Astrocyte of the cerebellum (primary cell): Measurements from ENCODE around the gene TENT4B.
A peak's percentile ranks its signal among the peaks of the same experiment; 100 is the strongest.

Source experiments
- DNase-seq: peaks from one replicate; pipeline ENCODE4 v3.0.0-alpha.2; 2011; ENCODE audit warnings: low read depth
- H3K4me3 ChIP-seq: 2 replicates; pipeline ENCODE4 v1.5.1; 2011; ENCODE audit warnings: mild to moderate bottlenecking, low read depth, low read length, moderate library complexity
- in situ Hi-C: cut with HindIII; loops from 2 replicates; pipeline ENCODE4 v1.10.0; 2017; ENCODE audit warnings: low sequenced_read_pairs
- TF ChIP-seq, protein P1 (sequence below): IDR thresholded peaks from 2 replicates; pipeline ENCODE4 v1.5.1; 2012; ENCODE audit warnings: low read length, low read depth, moderate library complexity, mild to moderate bottlenecking; ENCODE audit errors: missing control alignments

The TENT4B gene

DNA sequence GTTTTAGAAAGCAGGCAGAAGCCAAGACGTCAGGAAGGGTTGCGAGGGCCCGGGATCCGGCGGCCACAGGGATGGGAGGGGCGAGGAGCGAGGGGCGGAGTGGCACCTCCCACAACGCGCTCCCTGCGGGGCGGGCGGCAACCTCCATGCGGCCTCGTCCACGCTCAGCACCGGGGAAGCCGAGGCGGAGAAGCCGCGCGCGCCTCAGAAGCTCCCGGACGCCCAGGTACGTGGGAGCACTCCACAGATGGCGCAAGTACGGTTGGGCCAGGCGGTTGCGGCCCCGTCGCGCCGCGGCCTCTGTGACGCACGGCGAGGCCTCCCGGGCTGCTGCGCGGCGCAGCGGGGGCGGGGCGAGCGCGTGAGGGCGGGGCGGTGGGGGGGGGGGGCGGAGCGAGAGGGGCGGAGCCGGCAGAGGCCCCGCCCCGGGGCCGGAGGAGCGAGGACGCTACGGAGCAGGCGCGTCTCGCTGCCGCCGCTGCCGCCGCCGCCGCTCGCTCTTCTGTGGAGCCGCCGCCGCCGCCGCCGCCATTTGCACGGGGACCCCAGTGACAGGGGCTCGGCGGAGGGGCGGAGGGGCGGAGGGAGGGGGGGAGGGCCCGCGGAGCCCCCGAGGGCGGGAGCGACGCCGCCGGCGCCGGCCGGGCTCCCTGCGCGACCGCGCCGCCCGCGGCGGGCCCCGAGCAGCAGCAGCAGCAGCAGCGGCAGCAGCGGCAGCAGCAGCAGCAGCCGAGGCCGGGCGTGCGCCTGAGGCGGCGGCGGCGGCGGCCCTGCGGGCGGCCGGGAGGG lies at the start of gene TENT4B:
TSS of gene TENT4B (plus strand) at position 500 of the 789 bp plus-strand sequence. CDS start 316 bp downstream, outside the sequence.
- TF ChIP-seq, protein P1, sequence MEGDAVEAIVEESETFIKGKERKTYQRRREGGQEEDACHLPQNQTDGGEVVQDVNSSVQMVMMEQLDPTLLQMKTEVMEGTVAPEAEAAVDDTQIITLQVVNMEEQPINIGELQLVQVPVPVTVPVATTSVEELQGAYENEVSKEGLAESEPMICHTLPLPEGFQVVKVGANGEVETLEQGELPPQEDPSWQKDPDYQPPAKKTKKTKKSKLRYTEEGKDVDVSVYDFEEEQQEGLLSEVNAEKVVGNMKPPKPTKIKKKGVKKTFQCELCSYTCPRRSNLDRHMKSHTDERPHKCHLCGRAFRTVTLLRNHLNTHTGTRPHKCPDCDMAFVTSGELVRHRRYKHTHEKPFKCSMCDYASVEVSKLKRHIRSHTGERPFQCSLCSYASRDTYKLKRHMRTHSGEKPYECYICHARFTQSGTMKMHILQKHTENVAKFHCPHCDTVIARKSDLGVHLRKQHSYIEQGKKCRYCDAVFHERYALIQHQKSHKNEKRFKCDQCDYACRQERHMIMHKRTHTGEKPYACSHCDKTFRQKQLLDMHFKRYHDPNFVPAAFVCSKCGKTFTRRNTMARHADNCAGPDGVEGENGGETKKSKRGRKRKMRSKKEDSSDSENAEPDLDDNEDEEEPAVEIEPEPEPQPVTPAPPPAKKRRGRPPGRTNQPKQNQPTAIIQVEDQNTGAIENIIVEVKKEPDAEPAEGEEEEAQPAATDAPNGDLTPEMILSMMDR, result no peak
- in situ Hi-C loops, result no loop called here
- peak within 1 kb of the TSS; percentile 63 for H3K4me3 ChIP-seq
- DNase-seq, result peak; percentile 48

DNA sequence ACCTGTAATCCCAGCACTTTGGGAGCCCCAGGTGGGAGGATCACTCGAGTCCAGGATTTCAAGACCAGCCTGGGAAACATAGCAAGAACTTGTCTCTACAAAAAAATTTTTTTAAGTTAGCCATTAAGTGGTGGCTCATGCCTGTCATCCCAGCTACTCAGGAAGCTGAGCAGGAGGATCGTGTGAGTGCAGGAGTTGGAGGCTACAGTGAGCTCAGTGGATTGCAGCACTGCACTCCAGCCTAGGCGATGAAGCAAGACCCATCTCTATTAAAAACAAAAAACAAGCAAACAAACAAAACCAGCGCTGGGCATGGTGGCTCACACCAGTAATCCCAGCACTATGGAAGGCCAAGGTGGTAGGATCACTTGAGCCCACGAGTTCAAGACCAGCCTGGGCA lies 49.3 kb upstream of the TENT4B start:
- no peak overlapping the region for H3K4me3 ChIP-seq

DNA sequence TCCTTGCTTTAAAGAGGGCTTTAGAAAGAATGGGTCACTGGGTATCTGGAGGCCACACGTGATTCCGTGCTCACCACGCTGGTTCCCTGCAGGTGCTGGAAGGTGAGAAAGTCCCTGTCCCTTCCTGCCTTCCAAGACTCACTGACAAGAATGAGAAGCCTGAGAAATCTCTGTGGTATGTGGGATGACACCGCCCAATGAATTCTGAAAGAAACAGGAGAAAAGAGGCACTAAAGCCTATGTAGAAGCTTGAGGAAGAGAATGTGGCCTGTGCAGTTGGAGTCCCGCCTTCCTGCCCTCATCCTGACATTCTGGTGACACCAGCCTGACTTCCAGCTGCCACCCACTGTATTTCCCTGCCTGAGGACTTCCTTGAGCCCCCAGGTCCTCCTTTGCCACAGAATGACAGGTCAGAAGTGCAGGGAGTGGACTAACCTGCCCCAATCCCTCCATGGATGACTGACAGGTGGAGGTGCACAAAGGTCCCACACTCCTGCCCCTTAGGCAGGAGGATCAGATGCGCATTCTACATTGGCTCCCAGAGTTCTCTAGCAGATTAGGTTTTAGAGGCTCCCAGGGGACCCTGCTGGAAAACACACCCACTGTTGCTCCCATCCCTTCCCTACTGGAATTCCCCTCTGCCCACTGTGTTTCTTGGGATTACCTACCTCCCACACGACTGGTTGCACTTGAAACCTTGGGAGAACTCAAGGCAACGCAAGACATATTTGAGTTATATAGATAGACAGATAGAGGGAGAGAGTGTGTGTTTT lies 38.6 kb upstream of the TENT4B start:
- H3K4me3 ChIP-seq, result no peak overlapping the region
- TF ChIP-seq, protein P1, result no peak
- in situ Hi-C loops, result no loop called here
- no peak for DNase-seq

More for the DNA sequence above, 49.3 kb upstream of the TENT4B start:
- TF ChIP-seq, protein P1, result no peak
- DNase-seq, result no peak
- in situ Hi-C loops, result loop anchor here (10.0 kb wide), 2 partner anchors 69 to 81 kb away; no protein-coding TSS in a partner anchor

DNA sequence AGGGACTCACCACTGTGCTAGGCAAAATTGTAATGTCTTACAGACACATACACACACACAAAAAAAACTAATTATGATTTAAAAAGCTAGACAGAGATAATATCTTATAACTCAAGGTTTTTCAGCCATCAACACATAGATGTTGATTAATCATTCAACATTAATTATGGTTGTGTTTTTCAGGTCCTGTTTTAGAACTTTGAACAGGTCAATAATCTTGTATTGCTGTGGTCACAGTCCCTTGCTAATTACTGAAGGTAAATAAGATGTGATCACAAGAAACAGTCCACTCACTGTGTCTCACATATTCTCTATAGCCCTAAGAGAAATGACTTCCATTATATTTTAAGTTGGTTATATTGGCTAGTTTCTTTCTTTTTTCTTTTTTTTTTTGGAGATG lies 32.4 kb upstream of the TENT4B start:
- TF ChIP-seq, protein P1, result no peak
- in situ Hi-C loops, result no loop called here
- DNase-seq, result no peak
- H3K4me3 ChIP-seq, result no peak overlapping the region

DNA sequence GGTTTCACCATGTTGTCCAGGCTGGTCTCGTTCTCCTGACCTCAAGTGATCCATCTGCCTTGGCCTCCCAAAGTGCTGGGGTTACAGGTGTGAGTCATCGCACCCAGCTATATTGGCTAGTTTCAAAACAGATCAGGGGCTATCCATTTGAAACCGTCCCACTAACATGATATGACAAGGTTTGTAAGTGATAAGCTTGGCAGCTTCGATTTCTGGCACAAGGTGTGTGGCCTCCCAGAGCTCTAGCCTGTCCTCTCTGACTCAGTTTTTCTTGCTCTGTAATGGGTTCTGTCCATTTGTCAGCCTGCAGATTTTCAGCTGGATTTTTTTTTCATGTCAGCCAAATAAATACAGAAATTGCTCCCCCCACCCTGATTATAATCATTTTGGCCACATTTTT lies 31.8 kb upstream of the TENT4B start:
- no peak for DNase-seq
- TF ChIP-seq, protein P1, result no peak
- H3K4me3 ChIP-seq, result no peak overlapping the region
- in situ Hi-C loops, result no loop called here

DNA sequence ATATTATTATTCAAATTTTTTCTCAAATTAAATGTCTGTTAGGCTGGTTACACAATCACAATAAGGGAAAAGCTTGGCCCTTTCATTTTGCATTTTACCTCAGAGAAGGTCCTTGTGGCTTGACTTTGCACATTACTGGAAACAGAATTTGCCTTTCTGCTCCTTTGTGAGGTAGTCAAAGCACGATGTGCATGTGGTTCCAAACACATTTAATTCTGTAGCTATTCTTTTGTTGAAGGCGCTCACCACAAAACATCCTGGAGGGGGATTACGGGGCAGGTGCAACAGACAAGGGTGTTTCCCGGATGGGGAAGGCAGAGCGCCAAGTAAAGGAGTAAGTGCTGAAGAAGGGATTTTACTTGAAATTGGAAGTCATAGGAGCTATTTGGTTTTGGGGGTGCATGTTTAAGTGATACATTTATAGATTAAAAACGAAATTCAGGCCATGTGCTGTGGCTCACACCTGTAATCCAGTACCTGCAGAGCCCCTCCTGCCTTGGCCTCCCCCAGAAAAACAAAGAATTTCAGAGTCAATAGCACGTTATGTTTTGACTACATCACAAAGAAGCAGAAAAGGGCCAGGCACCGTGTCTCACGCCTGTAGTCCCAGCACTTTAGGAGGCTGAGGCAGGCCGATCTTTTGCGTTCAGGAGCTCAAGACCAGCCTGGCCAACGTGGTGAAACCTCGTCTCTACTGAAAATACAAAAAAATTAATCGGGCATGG lies 31.2 kb upstream of the TENT4B start:
- no peak for DNase-seq

More for the DNA sequence above, 31.2 kb upstream of the TENT4B start:
- no peak overlapping the region for H3K4me3 ChIP-seq
- in situ Hi-C loops, result no loop called here
- TF ChIP-seq, protein P1, result no peak
